Measurements from ENCODE around the gene PPP1R37.
A peak's percentile ranks its signal among the peaks of the same experiment; 100 is the strongest.

DNA sequence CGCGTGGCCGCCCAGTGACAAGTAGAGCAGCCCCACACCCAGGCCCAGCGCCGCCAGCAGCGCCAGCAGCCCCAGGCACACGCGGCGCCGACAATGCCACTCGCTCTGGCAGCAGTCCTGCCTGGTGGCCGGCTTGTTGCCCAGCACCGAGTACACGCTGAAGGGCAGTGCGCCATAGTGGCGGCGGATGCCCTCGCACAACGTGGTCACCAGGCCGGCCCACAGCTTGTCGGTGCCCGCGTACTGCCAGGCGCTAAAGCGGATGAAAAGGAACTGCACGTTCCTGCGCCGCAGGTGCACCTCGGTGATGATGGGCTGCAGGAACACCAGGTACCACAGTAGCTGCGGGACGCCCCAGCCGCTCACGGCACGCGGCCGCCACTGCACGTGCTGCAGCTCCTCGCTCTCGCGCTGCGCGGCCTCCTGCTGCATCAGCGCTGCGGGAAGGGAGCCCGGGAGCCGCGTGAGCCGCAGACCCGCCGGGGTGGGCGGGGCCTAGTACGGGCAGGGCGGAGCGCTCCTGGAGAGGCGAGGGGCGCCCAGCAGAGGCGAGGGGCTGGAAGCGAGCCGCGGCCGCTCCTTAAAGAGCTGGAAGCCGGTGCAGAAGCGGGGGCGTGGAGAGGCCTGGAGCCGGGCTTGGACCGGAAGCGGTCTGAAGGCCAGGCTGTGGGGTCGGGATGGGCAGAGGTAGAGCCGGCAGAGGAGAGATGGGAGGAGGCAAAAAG is 60.5 kb downstream of the PPP1R37 start:
- TF ChIP-seq, protein P1, sequence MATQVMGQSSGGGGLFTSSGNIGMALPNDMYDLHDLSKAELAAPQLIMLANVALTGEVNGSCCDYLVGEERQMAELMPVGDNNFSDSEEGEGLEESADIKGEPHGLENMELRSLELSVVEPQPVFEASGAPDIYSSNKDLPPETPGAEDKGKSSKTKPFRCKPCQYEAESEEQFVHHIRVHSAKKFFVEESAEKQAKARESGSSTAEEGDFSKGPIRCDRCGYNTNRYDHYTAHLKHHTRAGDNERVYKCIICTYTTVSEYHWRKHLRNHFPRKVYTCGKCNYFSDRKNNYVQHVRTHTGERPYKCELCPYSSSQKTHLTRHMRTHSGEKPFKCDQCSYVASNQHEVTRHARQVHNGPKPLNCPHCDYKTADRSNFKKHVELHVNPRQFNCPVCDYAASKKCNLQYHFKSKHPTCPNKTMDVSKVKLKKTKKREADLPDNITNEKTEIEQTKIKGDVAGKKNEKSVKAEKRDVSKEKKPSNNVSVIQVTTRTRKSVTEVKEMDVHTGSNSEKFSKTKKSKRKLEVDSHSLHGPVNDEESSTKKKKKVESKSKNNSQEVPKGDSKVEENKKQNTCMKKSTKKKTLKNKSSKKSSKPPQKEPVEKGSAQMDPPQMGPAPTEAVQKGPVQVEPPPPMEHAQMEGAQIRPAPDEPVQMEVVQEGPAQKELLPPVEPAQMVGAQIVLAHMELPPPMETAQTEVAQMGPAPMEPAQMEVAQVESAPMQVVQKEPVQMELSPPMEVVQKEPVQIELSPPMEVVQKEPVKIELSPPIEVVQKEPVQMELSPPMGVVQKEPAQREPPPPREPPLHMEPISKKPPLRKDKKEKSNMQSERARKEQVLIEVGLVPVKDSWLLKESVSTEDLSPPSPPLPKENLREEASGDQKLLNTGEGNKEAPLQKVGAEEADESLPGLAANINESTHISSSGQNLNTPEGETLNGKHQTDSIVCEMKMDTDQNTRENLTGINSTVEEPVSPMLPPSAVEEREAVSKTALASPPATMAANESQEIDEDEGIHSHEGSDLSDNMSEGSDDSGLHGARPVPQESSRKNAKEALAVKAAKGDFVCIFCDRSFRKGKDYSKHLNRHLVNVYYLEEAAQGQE (IDR thresholded peaks at IDR 0.05; ENCODE audit: insufficient read depth in 1 of 2, low read depth in 2 of 2, low read length in 2 of 2): no peak
- no peak for TF ChIP-seq TAF1 (IDR thresholded peaks at IDR 0.05; ENCODE audit: borderline replicate concordance, insufficient read depth, low read length)
- TF ChIP-seq POLR2AphosphoS5 (IDR thresholded peaks at IDR 0.05; ENCODE audit: low read depth, low read length): 0 out of 2 replicates have a peak, but pooled peaks have one; percentile 2
